ENCODE measurements around the gene CCDC88A. TPM values are rescaled to one million over a fixed set of nuclear protein-coding genes. Genes with fewer than 3 reads are reported as not detected.

CCDC88A gene
- total RNA-seq = 10 to 100 TPM; 12.7 to 30.1 (median 19.9) TPM
- polyA plus RNA-seq = 10 to 100 TPM; 10.2 to 21.1 TPM

DNA sequence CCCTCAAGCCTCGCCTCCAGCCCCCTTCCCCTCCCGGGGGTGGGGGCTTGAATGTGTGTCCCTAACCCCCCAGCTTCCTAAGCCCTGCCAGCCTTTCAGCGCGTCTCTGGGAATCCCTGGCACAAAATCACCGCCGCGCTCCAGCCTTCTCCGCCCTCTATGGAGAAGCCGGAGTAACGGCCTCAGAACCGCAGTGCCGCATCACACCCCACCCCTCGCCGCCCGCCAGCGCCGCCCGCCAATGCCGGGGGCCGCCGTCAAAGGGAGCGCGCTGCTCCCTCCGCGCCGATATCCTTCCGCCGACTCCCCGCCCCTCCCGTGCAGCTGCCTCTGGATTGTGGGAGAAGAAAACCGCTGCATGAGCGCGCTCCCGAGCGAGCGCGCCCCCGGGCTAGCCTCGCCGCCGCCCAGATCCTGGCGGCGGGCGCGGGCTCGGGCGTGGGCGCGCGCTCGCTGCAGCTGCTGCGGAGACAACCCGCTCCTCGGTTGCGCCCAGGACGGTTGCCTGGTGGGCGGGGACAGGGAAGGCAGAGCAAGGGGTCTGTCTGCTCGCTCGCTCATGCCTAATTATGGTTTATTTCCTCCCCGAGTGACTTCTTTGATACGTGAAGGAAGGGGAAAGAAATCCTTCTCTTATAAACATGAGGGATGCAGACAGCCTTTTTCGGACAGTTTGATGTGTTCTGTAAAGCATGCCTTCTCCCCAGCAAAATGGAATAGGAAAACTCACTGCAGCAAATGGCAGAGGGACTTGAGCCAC, at the start of gene CCDC88A:
Gene CCDC88A, minus strand, starts transcription at position 178 of the 760 bp plus-strand sequence. CDS start 777 bp downstream, outside the sequence.
- peak within 1 kb of the TSS; percentile 53 to 77 (median 65) for H3K4me3 ChIP-seq
- 0 to 1% methylated on average over 61 to 62 of the region's 62 CpGs for WGBS, 2 donors
- TF ChIP-seq CTCF (IDR thresholded peaks at IDR 0.05) = no peak
- intact Hi-C loops (cut with DNase I) = no loop called here
- H3K36me3 ChIP-seq = no peaks in the 10 kb centered on the region
- peaks cover 0 to 17% (median 4%) of the 10 kb centered on the region in 3 donors for H3K4me1 ChIP-seq
- DNase-seq (peak; percentile 95 to 97 (median 96)), ATAC-seq (peak; percentile 94 to 98 (median 96)), FAIRE-seq (no peak)
- no peaks in the 10 kb centered on the region for H3K27me3 ChIP-seq
- no peaks in the 10 kb centered on the region for H3K9me3 ChIP-seq
- peak within 1 kb of the TSS; percentile 5 to 85 (median 64) for H3K27ac ChIP-seq

DNA sequence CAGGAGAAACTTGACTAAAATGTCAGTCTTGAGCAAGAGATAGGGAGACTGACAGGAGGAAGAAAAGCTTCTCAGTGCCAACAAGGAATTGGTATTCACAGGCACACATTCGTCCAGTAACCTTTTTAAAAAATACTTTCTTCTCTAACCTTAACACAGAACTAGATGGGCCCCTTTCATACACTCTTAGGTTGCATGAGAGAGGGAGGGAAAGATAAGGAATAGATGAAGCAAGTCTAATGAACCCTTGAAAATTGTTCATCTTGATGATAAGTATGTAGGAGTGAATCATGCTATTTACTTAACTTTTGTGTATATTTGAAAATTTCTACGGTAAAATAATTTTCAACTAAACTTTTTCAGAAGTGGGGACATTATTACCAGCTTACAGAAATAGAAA, 42.0 kb upstream of the CCDC88A start:
- Histone ChIP-seq H3K27me3 (no peaks in the 10 kb centered on the region), H3K27ac (no peak overlapping the region), H3K9me3 (no peaks in the 10 kb centered on the region), H3K36me3 (no peaks in the 10 kb centered on the region), H3K4me1 (no peaks in the 10 kb centered on the region), H3K4me3 (no peak overlapping the region)
- intact Hi-C loops (cut with DNase I) = no loop called here
- no peak for TF ChIP-seq CTCF (IDR thresholded peaks at IDR 0.05)
- 50 to 62% methylated on average over 2 of the region's 2 CpGs for WGBS, 2 donors
- DNase-seq (no peak), FAIRE-seq (no peak), ATAC-seq (no peak)

- no peak overlapping the region for H3K27ac ChIP-seq
- intact Hi-C loops (cut with DNase I) = no loop called here
- DNase-seq (no peak), ATAC-seq (no peak), FAIRE-seq (no peak)
- no peaks in the 10 kb centered on the region for H3K4me1 ChIP-seq
- WGBS, 2 donors = 72 to 76% methylated on average over 3 of the region's 3 CpGs
- TF ChIP-seq CTCF (IDR thresholded peaks at IDR 0.05) = no peak
- no peaks in the 10 kb centered on the region for H3K36me3 ChIP-seq
- H3K4me3 ChIP-seq = no peak overlapping the region
- no peaks in the 10 kb centered on the region for H3K9me3 ChIP-seq
- H3K27me3 ChIP-seq = no peaks in the 10 kb centered on the region
Observed at GRCh38 chr2:55460562-55460961, 40.9 kb upstream of the CCDC88A start.

- WGBS, 2 donors = 82% methylated on average over 11 of the region's 11 CpGs
- no peaks in the 10 kb centered on the region for H3K4me1 ChIP-seq
- no peak overlapping the region for H3K4me3 ChIP-seq
- no peaks in the 10 kb centered on the region for H3K36me3 ChIP-seq
- intact Hi-C loops (cut with DNase I) = no loop called here
- FAIRE-seq = no peak
- DNase-seq = no peak
- no peak overlapping the region for H3K27ac ChIP-seq
- TF ChIP-seq CTCF (IDR thresholded peaks at IDR 0.05) = no peak
- no peaks in the 10 kb centered on the region for H3K9me3 ChIP-seq
- H3K27me3 ChIP-seq = no peaks in the 10 kb centered on the region
- no peak for ATAC-seq
Observed at GRCh38 chr2:55459714-55460274, 40.1 kb upstream of the CCDC88A start.

GRCh38 chr2:55459279-55459678, 39.6 kb upstream of the CCDC88A start:
- Histone ChIP-seq H3K9me3 (no peaks in the 10 kb centered on the region), H3K27ac (no peak overlapping the region), H3K27me3 (no peaks in the 10 kb centered on the region), H3K4me1 (no peaks in the 10 kb centered on the region), H3K4me3 (no peak overlapping the region), H3K36me3 (no peaks in the 10 kb centered on the region)
- FAIRE-seq (no peak), DNase-seq (no peak), ATAC-seq (no peak)
- 69 to 79% methylated on average over 3 of the region's 3 CpGs for WGBS, 2 donors
- intact Hi-C loops (cut with DNase I) = no loop called here
- TF ChIP-seq CTCF (IDR thresholded peaks at IDR 0.05) = no peak

Data from pancreas (tissue), 10 donors.